Right cardiac atrium (tissue), 5 donors: ENCODE measurements around the gene STPG4. TPM values are rescaled to one million over a fixed set of nuclear protein-coding genes. Genes with fewer than 3 reads are reported as not detected.
"Not testable (repeated sequence)": the region's sequence is repeated elsewhere in the genome, so short reads cannot be mapped to it uniquely, and the experiment has no call there.

Experiments
- ATAC-seq, 2 donors: fragments of 200-7000 bp; cut with Tn5 transposase; one replicate each; pipeline versions ENCODE4 v1.8.0 to v1.9.1; 2020; ENCODE audit warnings: moderate library complexity in 2 of 2, mild to moderate bottlenecking in 1 of 2
- DNase-seq, 3 donors: peaks; one replicate each; pipeline ENCODE4 v3.0.0-alpha.2; 2020
- H3K27ac ChIP-seq: one replicate; pipeline ENCODE4 v1.5.1; 2013; ENCODE audit warnings: mild to moderate bottlenecking, low read length, control low read depth, moderate library complexity
- H3K27me3 ChIP-seq: one replicate; pipeline ENCODE4 v1.6.1; 2013; ENCODE audit not compliant: control insufficient read depth, insufficient read depth
- H3K4me1 ChIP-seq: one replicate; pipeline ENCODE4 v1.6.1; 2013; ENCODE audit warnings: low read length; ENCODE audit not compliant: control insufficient read depth, insufficient read depth
- H3K4me3 ChIP-seq: one replicate; pipeline ENCODE4 v1.5.1; 2013; ENCODE audit warnings: low read length, control low read depth
- H3K9me3 ChIP-seq: one replicate; pipeline ENCODE4 v1.6.1; 2013; ENCODE audit warnings: low read length; ENCODE audit not compliant: control insufficient read depth
- WGBS: extraction: QIAGEN DNeasy Blood & Tissue Kit; methylation state at CpG from one replicate; pipeline ENCODE4 v1.1.7; 2013; 5-methylcytosine and 5-hydroxymethylcytosine counted together
- intact Hi-C, 4 donors: fragments of 100-400 bp; cut with DNase I; formaldehyde crosslinking; loops; one replicate each; pipeline versions ENCODE4 v1.11.0 to v1.14.0; 2022 to 2023
- polyA plus RNA-seq: library from polyadenylated mRNA; stranded (reverse); fragments of 200-250 nt; gene quantifications from one replicate; pipeline ENCODE4 v1.2.3, GENCODE V29; 2013
- total RNA-seq, 4 donors: library from RNA; stranded (reverse); fragmentation: NEBNext Ultra II Directional; extraction: Animal tissue kit (Norgen Biotek cat#: 25700); gene quantifications; one replicate each; pipeline ENCODE4 v1.2.1, GENCODE V29; 2021
- donor health status: healthy with polysubstance abuse.
- donor health status: DM: no; HTN: yes; CAD: no.
- donor health status: DM: no; HTN: no; CAD: no.
- donor health status: DM: no; HTN: yes; CAD: no; lungs with severe emphysema.
- donor health status: DM: yes; HTN: yes; CAD: no.

STPG4 gene
- total and polyA plus RNA-seq, 5 donors = 0.20 to 0.29 TPM; not detected in 3

GRCh38 chr2:47099712-47100111, 55.4 kb downstream of the STPG4 start:
- not testable (repeated sequence) for H3K27ac ChIP-seq, DNase-seq

GRCh38 chr2:47098953-47099352, 56.2 kb downstream of the STPG4 start:
- no peaks in the 10 kb centered on the region for H3K4me1 ChIP-seq
- no peak for ATAC-seq
- no peak overlapping the region for H3K4me3 ChIP-seq
- 96% methylated on average over 4 of the region's 4 CpGs for WGBS
- no peaks in the 10 kb centered on the region for H3K9me3 ChIP-seq
- intact Hi-C loops = no loop called here
- H3K27me3 ChIP-seq = no peaks in the 10 kb centered on the region
- no peak overlapping the region for H3K27ac ChIP-seq
- DNase-seq = no peak

More at GRCh38 chr2:47099712-47100111, 55.4 kb downstream of the STPG4 start:
- H3K4me3 ChIP-seq, ATAC-seq, H3K4me1 ChIP-seq, H3K27me3 ChIP-seq, intact Hi-C loops, H3K9me3 ChIP-seq: not testable (repeated sequence)
- 98% methylated on average over 14 of the region's 14 CpGs for WGBS

- Histone ChIP-seq H3K9me3 (no peaks in the 10 kb centered on the region), H3K27me3 (no peaks in the 10 kb centered on the region), H3K4me3 (no peak overlapping the region), H3K27ac (no peak overlapping the region), H3K4me1 (no peaks in the 10 kb centered on the region)
- 86% methylated on average over 4 of the region's 4 CpGs for WGBS
- DNase-seq (no peak), ATAC-seq (no peak)
- intact Hi-C loops = no loop called here
Observed at GRCh38 chr2:47097563-47097962, 57.5 kb downstream of the STPG4 start.

GRCh38 chr2:47096451-47096850, 58.7 kb downstream of the STPG4 start:
- intact Hi-C loops = no loop called here
- H3K4me1 ChIP-seq = no peaks in the 10 kb centered on the region
- DNase-seq = no peak
- no peak overlapping the region for H3K4me3 ChIP-seq
- H3K9me3 ChIP-seq = no peaks in the 10 kb centered on the region
- WGBS = 92% methylated on average over 4 of the region's 4 CpGs
- H3K27me3 ChIP-seq = no peaks in the 10 kb centered on the region
- no peak for ATAC-seq
- H3K27ac ChIP-seq = no peak overlapping the region

- intact Hi-C loops = no loop called here
- H3K27ac ChIP-seq = no peak overlapping the region
- H3K9me3 ChIP-seq = no peaks in the 10 kb centered on the region
- DNase-seq (no peak), ATAC-seq (no peak)
- H3K27me3 ChIP-seq = no peaks in the 10 kb centered on the region
- H3K4me1 ChIP-seq = no peaks in the 10 kb centered on the region
- WGBS = 89% methylated on average over 5 of the region's 5 CpGs
- H3K4me3 ChIP-seq = no peak overlapping the region
Observed at GRCh38 chr2:47095349-47096020, 59.6 kb downstream of the STPG4 start.

- ATAC-seq = no peak
- WGBS = 85% methylated on average over 7 of the region's 7 CpGs
Observed at GRCh38 chr2:47094511-47095142, 60.5 kb downstream of the STPG4 start.

GRCh38 chr2:47093626-47094025, 61.5 kb downstream of the STPG4 start:
- ATAC-seq (no peak), DNase-seq (no peak)
- Histone ChIP-seq H3K27me3 (no peaks in the 10 kb centered on the region), H3K27ac (no peak overlapping the region), H3K4me1 (peaks cover 4% of the 10 kb centered on the region), H3K9me3 (no peaks in the 10 kb centered on the region), H3K4me3 (no peak overlapping the region)
- intact Hi-C loops = loop anchor here in 1 of 4 donors (5.0 kb wide), 1 partner anchor 74 kb away; no protein-coding TSS in a partner anchor
- WGBS = 96% methylated on average over 8 of the region's 8 CpGs

More at GRCh38 chr2:47094511-47095142, 60.5 kb downstream of the STPG4 start:
- no peak overlapping the region for H3K4me3 ChIP-seq
- intact Hi-C loops = loop anchor here in 1 of 4 donors (5.0 kb wide), 1 partner anchor 73 kb away; no protein-coding TSS in a partner anchor
- DNase-seq = no peak
- H3K9me3 ChIP-seq = no peaks in the 10 kb centered on the region
- H3K27ac ChIP-seq = no peak overlapping the region
- H3K27me3 ChIP-seq = no peaks in the 10 kb centered on the region
- H3K4me1 ChIP-seq = no peaks in the 10 kb centered on the region

GRCh38 chr2:47092465-47092864, 62.6 kb downstream of the STPG4 start:
- DNase-seq (no peak), ATAC-seq (no peak)
- Histone ChIP-seq H3K9me3 (no peaks in the 10 kb centered on the region), H3K27me3 (no peaks in the 10 kb centered on the region), H3K4me3 (no peak overlapping the region), H3K27ac (no peak overlapping the region), H3K4me1 (peaks cover 6% of the 10 kb centered on the region)
- WGBS = 96% methylated on average over 5 of the region's 5 CpGs
- intact Hi-C loops = loop anchor here in 1 of 4 donors (5.0 kb wide), 1 partner anchor 75 kb away; no protein-coding TSS in a partner anchor

GRCh38 chr2:47091118-47091517, 64.0 kb downstream of the STPG4 start:
- 47% methylated on average over 2 of the region's 2 CpGs for WGBS
- Histone ChIP-seq H3K9me3 (no peaks in the 10 kb centered on the region), H3K27ac (no peak overlapping the region), H3K27me3 (no peaks in the 10 kb centered on the region), H3K4me3 (no peak overlapping the region), H3K4me1 (peaks cover 11% of the 10 kb centered on the region)
- DNase-seq = no peak
- no peak for ATAC-seq
- intact Hi-C loops = loop anchor here in 1 of 4 donors (5.0 kb wide), 1 partner anchor 76 kb away; no protein-coding TSS in a partner anchor

GRCh38 chr2:47089083-47089464, 66.0 kb downstream of the STPG4 start:
- Histone ChIP-seq H3K4me1 (peaks cover 18% of the 10 kb centered on the region), H3K27ac (no peak overlapping the region), H3K9me3 (no peaks in the 10 kb centered on the region), H3K27me3 (no peaks in the 10 kb centered on the region), H3K4me3 (no peak overlapping the region)
- WGBS = 53% methylated on average over 6 of the region's 6 CpGs
- ATAC-seq = peak; percentile 6 to 53
- intact Hi-C loops = no loop called here
- peak in 1 of 3 donors; percentile 48 for DNase-seq

GRCh38 chr2:47088371-47089082, 66.6 kb downstream of the STPG4 start:
- intact Hi-C loops = no loop called here

More at GRCh38 chr2:47088371-47089082, 66.6 kb downstream of the STPG4 start:
- 32% methylated on average over 5 of the region's 5 CpGs for WGBS
- ATAC-seq (peak; percentile 73 to 92), DNase-seq (peak in 1 of 3 donors; percentile 42)
- H3K4me1 ChIP-seq = peaks cover 18% of the 10 kb centered on the region
- no peak overlapping the region for H3K4me3 ChIP-seq
- no peaks in the 10 kb centered on the region for H3K9me3 ChIP-seq
- H3K27ac ChIP-seq = peak overlapping the region; percentile 12
- H3K27me3 ChIP-seq = no peaks in the 10 kb centered on the region
